SK-N-MC (cell line): ENCODE data around the gene ADAMTS4.

Experiments
- EZH2 ChIP-seq: fragments of 200-600 bp; sonication (generic); IDR thresholded peaks from one replicate; pipeline ENCODE4 v1.6.1; 2017; ENCODE audit warnings: antibody characterized with exemption
- FOXP2 ChIP-seq: optimal IDR thresholded peaks from 2 replicates; pipeline ENCODE3; 2011; ENCODE audit warnings: mild to moderate bottlenecking, moderate library complexity; ENCODE audit not compliant: insufficient read depth; ENCODE audit errors: extremely low read length, control extremely low read depth
- POLR2AphosphoS5 ChIP-seq: IDR thresholded peaks from 2 replicates; pipeline ENCODE4 v1.6.1; 2012; ENCODE audit warnings: mild to moderate bottlenecking, low read depth, low read length, borderline replicate concordance

GRCh38 chr1:161200421-161200991 lies 1.7 kb upstream of the ADAMTS4 start:
- TF ChIP-seq EZH2 (no peak), POLR2AphosphoS5 (no peak), FOXP2 (no peak)
